HG02678 (cell line): Measurements from ENCODE around the gene FIZ1.
"Not testable (repeated sequence)": the region's sequence is repeated elsewhere in the genome, so short reads cannot be mapped to it uniquely, and the experiment has no call there.

Experiments used
- ATAC-seq: cut with Tn5 transposase; IDR thresholded peaks from one replicate; pipeline ENCODE4 v1.9.1; 2021; ENCODE audit warnings: mild to moderate bottlenecking, moderate library complexity; ENCODE audit not compliant: unreplicated experiment

FIZ1 gene

DNA sequence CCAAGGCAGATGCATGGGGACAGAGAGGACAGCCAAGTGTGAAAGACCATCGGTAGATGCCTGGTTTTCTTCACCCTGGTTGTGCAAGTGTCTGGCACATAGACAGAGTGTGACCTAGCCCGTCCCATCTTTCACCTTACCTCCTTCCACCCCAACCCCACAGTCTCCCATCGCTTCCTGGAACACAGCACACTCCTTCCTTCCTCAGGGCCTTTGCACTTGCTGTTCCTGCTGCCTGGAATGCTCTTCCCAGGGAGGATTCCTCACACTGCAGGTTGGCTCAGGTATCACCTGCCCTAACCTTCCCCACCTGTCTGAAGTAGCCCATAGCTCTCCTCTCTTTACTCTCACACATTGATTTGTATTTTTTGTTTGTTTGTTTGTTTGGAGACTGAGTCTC lies 3.0 kb downstream of the FIZ1 start:
- no peak for ATAC-seq

DNA sequence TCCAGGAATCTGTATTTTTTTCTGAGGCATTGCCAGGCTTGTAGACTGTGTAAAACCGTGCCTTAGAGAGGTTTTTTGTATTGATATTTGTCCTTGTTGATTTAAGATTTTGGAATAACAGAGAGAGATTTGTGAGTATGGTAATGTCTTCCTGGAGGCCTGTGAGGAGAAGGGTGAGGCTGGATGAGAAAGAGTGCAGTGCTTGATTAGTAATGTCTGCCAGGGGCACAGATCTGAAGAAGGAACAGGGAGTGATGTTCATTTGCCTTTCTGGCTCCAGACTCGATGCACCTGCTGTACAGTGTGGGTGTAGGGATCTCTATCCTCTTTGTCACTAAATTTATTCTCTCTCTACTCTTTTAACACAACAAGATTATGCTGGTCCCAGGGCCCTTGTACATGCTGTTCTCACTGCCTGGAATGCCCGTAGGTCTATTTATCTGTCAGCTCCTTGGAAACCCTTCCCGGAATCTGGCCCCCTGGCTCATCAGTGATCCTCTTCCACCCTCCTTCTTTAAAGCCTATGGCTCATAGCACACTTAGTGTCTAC lies 4.2 kb downstream of the FIZ1 start:
- no peak for ATAC-seq

- ATAC-seq, result no peak
Measured at GRCh38 chr19:55593096-55593772, 6.1 kb downstream of the FIZ1 start.

DNA sequence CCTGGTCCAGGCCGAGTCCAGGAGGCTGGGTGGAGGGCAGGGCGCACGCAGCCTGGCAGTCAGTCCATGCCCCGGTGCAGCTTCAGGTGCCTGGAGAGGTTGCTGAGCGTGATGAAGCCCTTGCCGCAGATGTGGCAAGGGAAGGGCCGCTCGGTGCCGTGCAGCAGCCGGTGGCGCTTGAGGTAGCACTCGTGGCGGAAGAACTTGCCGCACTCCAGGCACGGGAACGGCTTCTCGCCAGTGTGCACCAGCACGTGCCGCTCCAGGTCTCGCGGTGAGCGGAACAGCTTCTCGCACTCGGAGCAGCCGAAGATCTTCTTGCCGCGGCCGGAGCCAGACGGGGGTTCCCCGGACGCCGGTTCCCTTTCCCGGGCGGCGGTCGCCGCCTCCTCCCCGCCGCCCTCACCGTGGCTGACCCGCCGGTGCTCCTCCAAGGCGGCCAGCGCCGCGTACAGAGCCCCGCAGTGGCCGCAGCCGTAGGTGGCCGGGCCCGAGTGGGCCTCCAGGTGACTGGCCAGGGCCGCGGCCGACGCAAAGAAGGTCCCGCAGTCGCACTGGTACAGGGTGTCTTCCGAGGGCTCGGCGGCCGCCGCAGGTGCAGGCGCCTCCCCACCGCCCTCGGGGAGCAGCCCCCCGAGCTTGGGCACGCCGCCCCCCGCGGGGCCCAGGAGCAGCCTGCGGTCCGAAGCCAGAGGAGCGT lies 6.8 kb downstream of the FIZ1 start:
- no peak for ATAC-seq

DNA sequence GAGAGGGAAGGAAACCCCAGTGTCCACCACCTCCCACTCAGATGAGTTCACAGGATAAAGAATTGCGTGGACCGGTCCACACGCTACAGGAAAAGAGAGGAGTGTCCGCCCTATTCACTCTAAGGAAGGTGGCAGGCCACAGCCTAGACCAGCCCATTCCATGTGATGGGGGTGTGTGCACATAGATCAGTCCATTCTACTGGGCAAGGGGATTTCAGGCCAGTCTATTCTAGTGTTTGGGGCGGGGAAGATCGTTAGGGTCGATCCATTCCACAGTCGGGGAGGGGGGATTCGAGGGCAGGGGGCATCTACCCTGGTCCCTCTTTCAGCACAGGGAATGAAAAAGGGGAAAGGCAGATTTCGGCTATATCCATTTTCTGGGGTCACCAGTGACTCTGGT lies 7.8 kb downstream of the FIZ1 start:
- ATAC-seq, result no peak

GRCh38 chr19:55590617-55591016 lies 8.7 kb downstream of the FIZ1 start:
- ATAC-seq, result no peak

DNA sequence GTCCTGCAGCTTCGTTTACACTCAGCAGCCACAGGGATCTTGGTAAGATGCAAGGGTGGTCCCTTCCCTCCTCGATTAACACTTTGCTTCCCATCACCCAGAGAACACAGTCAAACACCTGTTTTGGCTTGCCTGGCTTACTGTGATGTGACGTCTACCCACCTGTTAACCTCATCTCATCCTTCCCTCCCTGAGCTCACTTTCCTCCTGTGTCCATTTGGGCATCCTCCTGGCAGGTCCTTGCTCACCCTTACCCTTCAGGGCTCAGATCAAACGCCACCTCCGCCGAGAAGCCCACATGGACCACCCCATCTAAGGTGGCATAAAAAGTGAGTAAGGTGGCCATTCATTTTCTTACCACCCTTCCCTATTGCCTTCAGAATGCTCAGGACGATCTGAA lies 9.2 kb downstream of the FIZ1 start:
- ATAC-seq, result no peak

GRCh38 chr19:55588738-55589137 lies 10.6 kb downstream of the FIZ1 start:
- no peak for ATAC-seq

DNA sequence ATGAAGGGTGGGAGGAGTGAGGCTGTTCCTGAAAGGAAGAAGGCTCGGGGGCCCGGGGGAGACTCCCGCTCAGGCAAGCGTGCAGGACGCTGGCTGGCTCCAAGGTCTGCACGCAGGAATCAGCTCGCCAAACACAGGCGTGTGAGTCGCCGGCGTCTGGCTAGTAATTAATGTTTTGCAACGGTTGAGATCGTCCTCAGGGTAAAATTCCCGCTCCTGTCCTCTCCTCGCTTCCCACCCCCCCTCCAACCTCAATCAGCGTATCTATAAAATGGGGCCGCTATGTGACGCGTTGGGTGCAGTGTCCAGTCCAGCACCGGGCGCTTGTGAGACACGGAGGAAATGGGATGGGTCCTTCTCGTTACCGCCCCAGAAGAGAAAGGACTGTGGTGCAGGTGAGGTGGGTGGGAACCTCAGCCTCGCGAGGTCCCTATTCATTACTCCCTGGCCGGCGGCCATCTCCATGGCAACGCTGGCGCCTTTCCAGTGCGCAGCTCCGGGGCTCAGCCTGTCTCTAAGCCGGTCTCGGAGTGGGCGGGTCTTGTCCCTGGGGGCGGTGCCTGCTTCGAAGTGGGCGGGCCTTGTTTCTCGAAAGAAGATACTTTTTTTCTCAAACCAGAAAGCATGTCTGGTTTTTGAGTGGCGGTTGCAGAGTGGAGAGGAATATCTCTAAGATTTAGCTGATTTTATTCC lies 12.2 kb downstream of the FIZ1 start:
- peak; percentile 88 for ATAC-seq

GRCh38 chr19:55585658-55586339 lies 13.5 kb downstream of the FIZ1 start:
- no peak for ATAC-seq

DNA sequence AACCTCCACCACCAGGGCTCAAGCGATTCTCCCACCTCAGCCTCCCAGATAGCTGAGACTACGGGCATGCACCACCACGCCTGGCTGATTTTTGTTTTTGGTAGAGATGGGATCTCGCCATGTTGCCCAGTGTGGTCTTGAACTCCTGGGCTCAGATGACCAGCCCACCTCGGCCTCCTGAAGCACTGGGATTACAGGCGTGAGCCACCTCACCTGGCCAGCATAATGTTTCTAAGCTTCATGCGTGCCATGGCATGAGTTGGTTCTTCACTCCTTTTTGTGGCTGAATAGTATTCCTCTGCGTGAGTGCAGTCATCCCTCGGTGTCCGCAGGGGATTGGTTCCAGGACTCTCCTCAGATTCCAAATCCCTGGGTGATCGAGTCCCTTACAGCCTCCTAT lies 14.4 kb downstream of the FIZ1 start:
- ATAC-seq, result no peak

DNA sequence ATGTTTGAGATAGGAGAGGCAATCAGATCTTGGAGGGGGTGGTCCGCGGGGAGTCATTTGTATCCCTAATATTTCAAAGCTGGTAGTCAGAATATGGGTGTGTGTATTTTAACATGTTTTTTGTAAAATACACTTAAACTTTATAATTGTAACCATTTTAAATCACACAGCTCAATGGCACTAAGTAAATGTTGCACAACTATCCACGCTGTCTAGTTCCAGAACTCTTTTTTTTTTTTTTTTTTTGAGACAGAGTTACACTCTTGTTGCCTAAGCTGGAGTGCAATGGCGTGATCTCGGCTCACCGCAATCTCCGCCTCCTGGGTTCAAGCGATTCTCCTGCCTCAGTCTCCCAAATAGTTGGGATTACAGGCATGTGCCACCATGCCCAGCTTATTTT lies 15.4 kb downstream of the FIZ1 start:
- ATAC-seq, result not testable (repeated sequence)

DNA sequence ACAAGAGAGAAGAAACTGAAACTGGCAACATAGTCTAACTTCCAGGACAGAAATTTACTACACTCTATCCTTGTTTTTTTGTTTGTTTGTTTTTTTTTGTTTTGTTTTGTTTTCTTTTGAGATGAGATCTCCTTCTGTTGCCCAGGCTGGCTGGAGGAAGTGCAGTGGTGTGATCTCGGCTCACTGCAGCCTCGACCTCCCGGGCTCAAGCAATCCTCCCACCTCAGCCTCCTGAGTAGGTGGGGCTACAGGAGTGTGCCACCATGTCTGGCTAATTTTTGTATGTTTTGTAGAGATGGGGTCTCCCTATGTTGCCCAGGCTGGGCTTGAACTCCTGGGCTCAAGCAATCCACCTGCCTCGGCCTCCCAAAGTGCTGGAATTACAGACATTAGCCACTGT lies 17.0 kb downstream of the FIZ1 start:
- not testable (repeated sequence) for ATAC-seq

- ATAC-seq, result no peak
Measured at GRCh38 chr19:55581823-55582223, 17.5 kb downstream of the FIZ1 start.

- ATAC-seq, result peak; percentile 5
Measured at GRCh38 chr19:55581145-55581822, 18.0 kb downstream of the FIZ1 start.

DNA sequence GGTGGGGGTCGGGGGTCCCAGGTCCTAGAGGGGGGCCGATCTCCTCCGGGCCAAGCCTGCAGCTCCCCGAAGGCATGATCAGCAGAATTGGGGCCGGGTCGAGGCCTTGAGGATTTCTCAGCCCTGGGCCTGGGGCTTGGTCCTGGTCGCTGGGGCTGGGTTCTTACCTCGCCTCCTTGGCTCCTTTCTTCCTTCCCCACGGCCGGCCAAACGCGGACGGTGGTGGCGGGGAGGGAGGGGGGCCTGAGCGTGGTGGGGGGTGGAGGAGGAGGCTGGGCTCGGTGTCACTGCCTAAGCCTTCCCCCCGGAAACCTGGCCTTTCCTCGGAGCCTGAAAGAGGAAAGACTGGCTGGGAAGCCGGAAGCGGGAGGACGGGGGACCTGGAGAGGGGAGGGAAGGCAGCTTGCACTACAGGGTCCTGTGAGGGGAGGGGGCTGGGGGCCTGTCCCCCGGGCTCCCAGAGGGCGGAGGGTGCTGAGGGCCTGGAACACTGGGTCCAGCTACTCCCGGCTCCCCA lies 18.6 kb downstream of the FIZ1 start, which contains the start of gene ZNF579:
TSS of gene ZNF579 (minus strand) at position 221 of the 517 bp plus-strand sequence. CDS start 1,209 bp downstream, outside the sequence.
- ATAC-seq, result peak; percentile 54

GRCh38 chr19:55579766-55580621 lies 19.3 kb downstream of the FIZ1 start:
- peak; percentile 29 for ATAC-seq

- no peak for ATAC-seq
Measured at GRCh38 chr19:55578761-55579747, 20.3 kb downstream of the FIZ1 start.
